HepG2 (cell line): ENCODE results near the gene ATG7. TPM values are rescaled to one million over a fixed set of nuclear protein-coding genes. Genes with fewer than 3 reads are reported as not detected.

ENCODE experiments used
- ATAC-seq: fragments of 200-7000 bp; cut with Tn5 transposase; 3 replicates; pipeline ENCODE4 v1.9.1; 2020; ENCODE audit warnings: mild to moderate bottlenecking, moderate library complexity
- BruUV-seq: library from RNA; stranded (reverse); fragments of 400-500 nt; replicated peaks from 2 replicates; lab custom pipeline; 2021; lab: Mats Ljungman, UMichigan
- CTCF ChIA-PET: fragments of 300-600 bp; formaldehyde crosslinking; extraction: SDS; loops from one replicate; lab custom pipeline; 2021; ENCODE audit warnings: low total read pairs, inconsistent platforms, low intra/inter-chr PET ratio; lab: Yijun Ruan, JAX
- POLR2A ChIA-PET: fragments of 350-600 bp; sonication (Branson Sonifier 250); formaldehyde crosslinking; loops from one replicate; lab custom pipeline; 2020; ENCODE audit warnings: antibody characterized with exemption, inconsistent platforms; lab: Yijun Ruan, JAX
- DNase-seq: peaks from one replicate; pipeline ENCODE4 v3.0.0-alpha.2; 2015; ENCODE audit warnings: low spot score
- FAIRE-seq: peaks from 3 replicates; lab custom pipeline; 2011; peaks lifted over from hg19 to GRCh38; lab: Jason Lieb, UNC
- H2AFZ ChIP-seq: one replicate; pipeline ENCODE4 v1.6.1; 2011; ENCODE audit warnings: low read length, inconsistent platforms
- H3K27ac ChIP-seq: fragments of 300-600 bp; 3 replicates; pipeline ENCODE4 v1.8.0; 2011; ENCODE audit warnings: mixed run types, mild to moderate bottlenecking, mixed read lengths, low read length, inconsistent platforms; ENCODE audit not compliant: insufficient read depth; ENCODE audit errors: extremely low read length
- H3K27me3 ChIP-seq, 2 experiments: fragments of 200-600 bp in 1 of 2; 2 replicates in 1 of 2; 3 replicates in 1 of 2; pipeline versions ENCODE4 v1.6.0 to v1.8.0; 2011; ENCODE audit warnings: low read length in 2 of 2, mild to moderate bottlenecking in 2 of 2, moderate library complexity in 2 of 2, inconsistent platforms in 1 of 2; ENCODE audit not compliant: insufficient read depth in 2 of 2, control insufficient read depth in 1 of 2
- H3K36me3 ChIP-seq, 2 experiments: fragments of 200-600 bp in 1 of 2; replicated peaks in 1 of 2; 2 replicates in 1 of 2; 3 replicates in 1 of 2; pipeline versions ENCODE4 v1.5.1 to v1.8.0; 2011; ENCODE audit warnings: low read length in 2 of 2, inconsistent platforms in 1 of 2; ENCODE audit not compliant: insufficient read depth in 2 of 2, control insufficient read depth in 1 of 2
- H3K4me1 ChIP-seq: 2 replicates; pipeline ENCODE4 v1.5.1; 2012; ENCODE audit warnings: low read length, inconsistent platforms; ENCODE audit not compliant: insufficient read depth
- H3K4me2 ChIP-seq: 2 replicates; pipeline ENCODE4 v1.6.0; 2011; ENCODE audit warnings: low read depth, low read length, inconsistent platforms
- H3K4me3 ChIP-seq, 3 experiments: fragments of 200-600 bp in 1 of 3; sonication (generic), shearing (Covaris generic) in 1 of 3; replicated peaks in 1 of 3; 2 replicates each; pipeline ENCODE4 v1.5.1; 2011 to 2016; ENCODE audit warnings: low read length in 3 of 3, inconsistent platforms in 2 of 3, low read depth in 2 of 3, mild to moderate bottlenecking in 2 of 3, control low read depth in 1 of 3, mixed read lengths in 1 of 3; ENCODE audit not compliant: insufficient read depth in 1 of 3
- H3K79me2 ChIP-seq: one replicate; pipeline ENCODE4 v1.6.1; 2011; ENCODE audit warnings: low read length, inconsistent platforms; ENCODE audit not compliant: insufficient read depth
- H3K9ac ChIP-seq: 2 replicates; pipeline ENCODE4 v1.6.0; 2011; ENCODE audit warnings: mild to moderate bottlenecking, low read depth, low read length, inconsistent platforms; ENCODE audit not compliant: insufficient read depth
- H3K9me3 ChIP-seq: 2 replicates; pipeline ENCODE4 v1.5.1; 2012; ENCODE audit warnings: mild to moderate bottlenecking, low read length
- H4K20me1 ChIP-seq: 2 replicates; pipeline ENCODE4 v1.6.0; 2011; ENCODE audit warnings: inconsistent platforms, mild to moderate bottlenecking, low read length, moderate library complexity; ENCODE audit not compliant: insufficient read depth
- CENPX ChIP-seq: sonication (generic); formaldehyde crosslinking; IDR thresholded peaks from 2 replicates; pipeline ENCODE4 v1.9.0; 2021; ENCODE audit warnings: mild to moderate bottlenecking, missing genetic modification reagents, moderate library complexity
- CTCF ChIP-seq: sonication (generic); formaldehyde crosslinking; IDR thresholded peaks from 2 replicates; pipeline ENCODE4 v1.5.0; 2020; ENCODE audit warnings: mild to moderate bottlenecking, missing genetic modification reagents, moderate library complexity
- EED ChIP-seq: sonication (generic); formaldehyde crosslinking; IDR thresholded peaks from 2 replicates; pipeline ENCODE4 v1.5.0; 2020; ENCODE audit warnings: mild to moderate bottlenecking, missing genetic modification reagents
- ETV5 ChIP-seq: IDR thresholded peaks from 2 replicates; pipeline ENCODE4 v1.6.1; 2018; ENCODE audit warnings: missing biosample characterization, missing genetic modification reagents, inconsistent platforms, borderline replicate concordance
- KMT2B ChIP-seq: IDR thresholded peaks from 2 replicates; pipeline ENCODE4 v1.6.1; 2016; ENCODE audit warnings: missing genetic modification reagents, missing compliant biosample characterization
- NFIB ChIP-seq: sonication (generic); formaldehyde crosslinking; IDR thresholded peaks from 2 replicates; pipeline ENCODE4 v1.9.0; 2021; ENCODE audit warnings: missing genetic modification reagents, mild to moderate bottlenecking, borderline replicate concordance
- RERE ChIP-seq: IDR thresholded peaks from 2 replicates; pipeline ENCODE4 v1.6.1; 2016; ENCODE audit warnings: low read depth, missing genetic modification reagents, missing compliant biosample characterization
- RXRB ChIP-seq: IDR thresholded peaks from 2 replicates; pipeline ENCODE4 v1.6.1; 2016; ENCODE audit warnings: borderline replicate concordance, missing genetic modification reagents, missing compliant biosample characterization
- TMF1 ChIP-seq: sonication (generic); formaldehyde crosslinking; IDR thresholded peaks from 2 replicates; pipeline ENCODE4 v1.8.1; 2022; ENCODE audit warnings: low read depth, missing genetic modification reagents
- ZIK1 ChIP-seq: sonication (generic); formaldehyde crosslinking; IDR thresholded peaks from 2 replicates; pipeline ENCODE4 v1.5.0; 2020; ENCODE audit warnings: mild to moderate bottlenecking, low read depth, missing genetic modification reagents, borderline replicate concordance
- ZNF263 ChIP-seq: sonication (generic); formaldehyde crosslinking; IDR thresholded peaks from 2 replicates; pipeline ENCODE4 v1.4.0; 2020; ENCODE audit warnings: missing genetic modification reagents
- ZNF709 ChIP-seq: sonication (generic); formaldehyde crosslinking; IDR thresholded peaks from 2 replicates; pipeline ENCODE4 v1.5.0; 2020; ENCODE audit warnings: mild to moderate bottlenecking, missing genetic modification reagents
- WGBS: methylation state at CpG from one replicate; pipeline ENCODE4 v1.1.6; 2017; ENCODE audit warnings: low lambda C conversion rate; 5-methylcytosine and 5-hydroxymethylcytosine counted together
- in situ Hi-C: cut with HindIII; loops from 2 replicates; pipeline ENCODE4 v1.10.0; 2017; ENCODE audit warnings: low pct_unique_long_range_greater_than_20kb; ENCODE audit not compliant: extremely low pct_ligation_motif_present
- intact Hi-C: fragments of 100-400 bp; cut with micrococcal nuclease; formaldehyde crosslinking; loops from one replicate; pipeline ENCODE4 v1.10.0; 2022; ENCODE audit not compliant: unreplicated experiment
- polyA plus RNA-seq, 8 experiments: library from polyadenylated mRNA; depleted of rRNA in 3 of 8; stranded (reverse) in 7 of 8; unstranded in 1 of 8; fragments of >200 nt; fragmentation: Illumina TruSeq in 4 of 8; extraction: Trizol in 4 of 8; gene quantifications; 2 replicates each; pipeline versions ENCODE4 v1.2.1 to v1.2.3, GENCODE V29; 2011 to 2016; ENCODE audit warnings: low read depth in 4 of 8, missing spikeins in 1 of 8, mixed read lengths in 1 of 8; ENCODE audit not compliant: insufficient read depth in 1 of 8
- total RNA-seq, 5 experiments: library from RNA; depleted of rRNA; stranded (reverse); fragments of >200 nt; fragmentation: Illumina TruSeq; extraction: Trizol; gene quantifications; 2 replicates each; pipeline ENCODE4 v1.2.3, GENCODE V29; 2016; ENCODE audit warnings: low read depth in 1 of 5
- TF ChIP-seq, protein P1 (sequence below): sonication (generic); formaldehyde crosslinking; IDR thresholded peaks from 2 replicates; pipeline ENCODE4 v1.5.1; 2020; ENCODE audit warnings: mild to moderate bottlenecking, missing genetic modification reagents, borderline replicate concordance

The ATG7 gene
- total and polyA plus RNA-seq, 2 of the 13 experiments (the other 11 are each of a cell fraction or from before 2014, with no cell fraction given), result 7.8 to 22.1 TPM

GRCh38 chr3:11430624-11431023 lies 158.4 kb downstream of the ATG7 start:
- Histone ChIP-seq H3K9me3 (no peaks in the 10 kb centered on the region), H3K9ac (no peak overlapping the region), H4K20me1 (no peaks in the 10 kb centered on the region), H3K27ac (no peak overlapping the region), H3K36me3 (no peaks in the 10 kb centered on the region), H3K27me3 (no peaks in the 10 kb centered on the region), H2AFZ (no peak overlapping the region), H3K4me2 (no peak overlapping the region), H3K4me3 (no peak overlapping the region), H3K79me2 (no peaks in the 10 kb centered on the region), H3K4me1 (no peaks in the 10 kb centered on the region)
- ATAC-seq, result no peak
- CTCF ChIA-PET, result no interaction called here
- DNase-seq, result no peak
- intact Hi-C loops, result no loop called here
- POLR2A ChIA-PET, result no interaction called here
- in situ Hi-C loops, result no loop called here
- WGBS, result 99% methylated on average over 2 of the region's 2 CpGs
- BruUV-seq, result no TSS peak
- FAIRE-seq, result no peak
- no peak for TF ChIP-seq EED (CRISPR knock-in tag)
- no peak for TF ChIP-seq RXRB (CRISPR knock-in tag)
- no peak for TF ChIP-seq ETV5 (CRISPR knock-in tag)
- no peak for TF ChIP-seq ZNF709 (CRISPR knock-in tag)
- TF ChIP-seq ZNF263 (CRISPR knock-in tag), result no peak
- no peak for TF ChIP-seq ZIK1 (CRISPR knock-in tag)
- TF ChIP-seq KMT2B (CRISPR knock-in tag), result no peak
- no peak for TF ChIP-seq CENPX (CRISPR knock-in tag)
- no peak for TF ChIP-seq RERE
- TF ChIP-seq CTCF (CRISPR knock-in tag), result no peak
- no peak for TF ChIP-seq TMF1 (CRISPR knock-in tag)
- TF ChIP-seq NFIB, result no peak
- TF ChIP-seq, protein P1, sequence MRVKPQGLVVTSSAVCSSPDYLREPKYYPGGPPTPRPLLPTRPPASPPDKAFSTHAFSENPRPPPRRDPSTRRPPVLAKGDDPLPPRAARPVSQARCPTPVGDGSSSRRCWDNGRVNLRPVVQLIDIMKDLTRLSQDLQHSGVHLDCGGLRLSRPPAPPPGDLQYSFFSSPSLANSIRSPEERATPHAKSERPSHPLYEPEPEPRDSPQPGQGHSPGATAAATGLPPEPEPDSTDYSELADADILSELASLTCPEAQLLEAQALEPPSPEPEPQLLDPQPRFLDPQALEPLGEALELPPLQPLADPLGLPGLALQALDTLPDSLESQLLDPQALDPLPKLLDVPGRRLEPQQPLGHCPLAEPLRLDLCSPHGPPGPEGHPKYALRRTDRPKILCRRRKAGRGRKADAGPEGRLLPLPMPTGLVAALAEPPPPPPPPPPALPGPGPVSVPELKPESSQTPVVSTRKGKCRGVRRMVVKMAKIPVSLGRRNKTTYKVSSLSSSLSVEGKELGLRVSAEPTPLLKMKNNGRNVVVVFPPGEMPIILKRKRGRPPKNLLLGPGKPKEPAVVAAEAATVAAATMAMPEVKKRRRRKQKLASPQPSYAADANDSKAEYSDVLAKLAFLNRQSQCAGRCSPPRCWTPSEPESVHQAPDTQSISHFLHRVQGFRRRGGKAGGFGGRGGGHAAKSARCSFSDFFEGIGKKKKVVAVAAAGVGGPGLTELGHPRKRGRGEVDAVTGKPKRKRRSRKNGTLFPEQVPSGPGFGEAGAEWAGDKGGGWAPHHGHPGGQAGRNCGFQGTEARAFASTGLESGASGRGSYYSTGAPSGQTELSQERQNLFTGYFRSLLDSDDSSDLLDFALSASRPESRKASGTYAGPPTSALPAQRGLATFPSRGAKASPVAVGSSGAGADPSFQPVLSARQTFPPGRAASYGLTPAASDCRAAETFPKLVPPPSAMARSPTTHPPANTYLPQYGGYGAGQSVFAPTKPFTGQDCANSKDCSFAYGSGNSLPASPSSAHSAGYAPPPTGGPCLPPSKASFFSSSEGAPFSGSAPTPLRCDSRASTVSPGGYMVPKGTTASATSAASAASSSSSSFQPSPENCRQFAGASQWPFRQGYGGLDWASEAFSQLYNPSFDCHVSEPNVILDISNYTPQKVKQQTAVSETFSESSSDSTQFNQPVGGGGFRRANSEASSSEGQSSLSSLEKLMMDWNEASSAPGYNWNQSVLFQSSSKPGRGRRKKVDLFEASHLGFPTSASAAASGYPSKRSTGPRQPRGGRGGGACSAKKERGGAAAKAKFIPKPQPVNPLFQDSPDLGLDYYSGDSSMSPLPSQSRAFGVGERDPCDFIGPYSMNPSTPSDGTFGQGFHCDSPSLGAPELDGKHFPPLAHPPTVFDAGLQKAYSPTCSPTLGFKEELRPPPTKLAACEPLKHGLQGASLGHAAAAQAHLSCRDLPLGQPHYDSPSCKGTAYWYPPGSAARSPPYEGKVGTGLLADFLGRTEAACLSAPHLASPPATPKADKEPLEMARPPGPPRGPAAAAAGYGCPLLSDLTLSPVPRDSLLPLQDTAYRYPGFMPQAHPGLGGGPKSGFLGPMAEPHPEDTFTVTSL, result no peak
